ENCODE data around the gene ITGB2. TPM values are rescaled to one million over a fixed set of nuclear protein-coding genes. Genes with fewer than 3 reads are reported as not detected.

Gene ITGB2
- total RNA-seq, 1 donor from 2014 or later = 11.5 TPM

DNA sequence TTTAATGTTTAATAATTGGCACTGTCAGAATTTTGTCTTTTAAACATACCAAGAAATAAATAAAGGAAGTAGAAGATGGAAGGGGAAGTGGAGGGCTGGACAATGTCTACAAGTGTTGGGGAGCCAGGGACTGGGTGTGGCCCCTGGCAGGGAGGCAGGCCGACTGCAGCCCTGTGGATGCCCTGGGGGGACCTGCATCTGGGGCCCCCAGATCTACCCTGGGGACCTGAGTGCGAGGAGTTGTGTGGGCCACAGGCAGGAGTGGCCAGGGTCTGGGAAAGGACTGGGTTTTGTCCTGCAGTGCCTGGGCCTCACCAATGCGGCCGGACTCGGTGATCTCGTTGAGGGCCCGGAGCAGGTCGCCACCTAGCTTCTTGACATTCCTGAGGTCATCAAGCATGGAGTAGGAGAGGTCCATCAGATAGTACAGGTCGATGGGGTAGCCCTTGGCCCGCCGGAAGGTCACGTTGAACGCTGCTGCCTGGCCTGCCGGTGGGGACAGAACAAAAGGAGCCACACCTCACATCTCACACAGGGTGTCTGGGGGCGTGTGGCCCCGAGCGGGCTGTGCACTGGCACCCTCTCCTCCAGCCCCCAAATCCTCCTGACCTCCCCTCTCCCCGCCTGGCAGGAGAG lies 17.5 kb downstream of the ITGB2 start:
- intact Hi-C loops (cut with DNase I) = no loop called here
- DNase-seq (ENCODE audit: low spot score) = no peak

DNA sequence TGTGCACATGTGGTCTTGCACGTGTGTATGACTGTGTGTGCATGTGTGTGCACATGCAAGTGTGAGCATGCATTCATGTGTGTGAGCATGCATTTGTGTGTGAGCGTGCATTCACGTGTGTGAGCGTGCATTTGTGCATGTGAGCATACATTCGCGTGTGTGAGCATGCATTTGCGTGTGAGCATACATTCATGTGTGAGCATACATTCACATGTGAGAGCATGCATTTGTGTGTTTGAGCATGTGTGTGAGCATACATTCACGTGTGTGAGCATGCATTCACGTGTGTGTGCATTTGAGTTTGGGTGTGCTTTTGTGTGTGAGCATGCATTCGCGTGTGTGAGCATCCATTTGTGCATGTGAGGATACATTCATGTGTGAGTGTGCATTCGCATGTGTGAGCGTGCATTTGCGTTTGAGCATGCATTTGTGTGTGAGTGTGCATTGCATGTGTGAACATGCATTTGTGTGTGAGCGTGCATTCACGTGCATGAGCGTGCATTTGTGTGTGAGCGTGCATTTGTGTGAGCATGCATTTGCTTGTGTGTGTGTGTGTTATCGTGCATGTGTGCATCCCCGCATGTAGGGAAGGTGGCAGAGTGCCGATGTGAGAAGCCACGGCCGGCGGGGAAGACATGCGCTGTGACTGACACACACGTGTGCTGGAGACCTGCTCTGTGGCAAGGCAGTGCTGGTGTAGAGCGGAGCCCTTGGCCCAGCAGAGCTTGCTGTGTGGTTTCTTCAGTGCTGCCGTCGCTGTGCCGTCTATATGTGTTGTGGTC lies 18.2 kb downstream of the ITGB2 start:
- intact Hi-C loops (cut with DNase I) = no loop called here

DNA sequence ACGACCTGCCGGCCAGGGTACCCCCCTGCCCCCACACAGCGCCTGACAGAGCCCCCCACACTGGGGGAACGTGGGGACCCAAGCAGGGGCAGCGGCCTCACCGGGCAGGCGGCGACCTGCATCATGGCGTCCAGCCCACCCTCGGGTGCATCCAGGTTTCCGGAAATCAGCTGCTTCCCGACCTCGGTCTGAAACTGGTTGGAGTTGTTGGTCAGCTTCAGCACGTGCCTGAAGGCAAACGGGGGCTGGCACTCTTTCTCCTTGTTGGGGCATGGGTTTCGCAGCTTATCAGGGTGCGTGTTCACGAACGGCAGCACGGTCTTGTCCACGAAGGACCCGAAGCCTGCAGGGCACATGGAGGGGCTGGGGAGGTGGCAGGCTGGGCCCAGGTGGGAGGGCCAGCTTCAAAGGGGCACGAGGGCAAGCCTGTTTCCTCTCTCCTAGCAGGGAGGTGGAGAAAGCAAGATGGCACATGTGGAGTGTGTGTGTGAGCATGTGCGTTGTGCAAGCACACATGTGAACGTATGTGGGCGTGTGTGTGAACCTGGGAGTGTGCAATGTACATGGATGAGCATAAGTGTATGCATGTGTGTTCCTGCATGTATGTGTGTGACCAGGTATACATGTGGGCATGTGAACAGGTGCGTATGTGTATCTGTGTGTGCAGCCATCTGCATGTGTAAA lies 19.2 kb downstream of the ITGB2 start:
- intact Hi-C loops (cut with DNase I) = no loop called here
- peak; percentile 70 for DNase-seq (ENCODE audit: low spot score)

More for the DNA sequence above, 18.2 kb downstream of the ITGB2 start:
- no peak for DNase-seq (ENCODE audit: low spot score)

DNA sequence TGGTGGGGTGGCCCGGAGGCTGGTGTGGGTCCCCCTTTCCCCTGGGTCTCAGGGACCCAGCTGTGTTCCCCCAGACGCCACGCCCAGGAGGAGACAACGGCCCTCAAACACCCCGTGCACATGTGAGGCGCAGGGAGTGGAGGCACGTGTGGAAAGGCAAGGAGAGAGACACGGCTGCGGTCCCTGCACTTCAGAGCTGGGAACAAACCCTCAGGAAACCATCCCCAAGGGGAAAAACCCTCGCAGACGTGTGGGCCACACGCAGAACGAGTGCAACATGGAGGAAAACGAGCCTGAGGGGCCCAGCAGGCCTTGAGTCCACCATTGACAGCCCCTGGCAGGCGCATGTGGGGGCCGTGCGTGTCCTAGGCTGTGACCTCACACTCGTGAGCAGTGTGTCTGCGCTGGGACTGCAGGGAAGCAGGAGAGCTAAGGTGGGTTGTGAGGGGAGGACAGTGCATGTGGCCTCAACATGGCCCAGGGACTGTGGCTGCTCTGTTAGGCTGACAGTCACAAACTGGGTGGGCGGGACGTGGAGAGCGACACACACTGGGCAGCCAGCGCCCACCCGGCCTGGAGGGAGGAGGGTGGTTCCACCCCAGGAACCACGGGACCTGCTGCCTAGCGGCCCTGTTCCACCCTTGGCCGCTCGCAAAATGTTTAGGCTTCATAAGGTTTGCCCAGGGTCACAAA lies 20.0 kb downstream of the ITGB2 start:
- peak; percentile 61 for DNase-seq (ENCODE audit: low spot score)
- intact Hi-C loops (cut with DNase I) = no loop called here

DNA sequence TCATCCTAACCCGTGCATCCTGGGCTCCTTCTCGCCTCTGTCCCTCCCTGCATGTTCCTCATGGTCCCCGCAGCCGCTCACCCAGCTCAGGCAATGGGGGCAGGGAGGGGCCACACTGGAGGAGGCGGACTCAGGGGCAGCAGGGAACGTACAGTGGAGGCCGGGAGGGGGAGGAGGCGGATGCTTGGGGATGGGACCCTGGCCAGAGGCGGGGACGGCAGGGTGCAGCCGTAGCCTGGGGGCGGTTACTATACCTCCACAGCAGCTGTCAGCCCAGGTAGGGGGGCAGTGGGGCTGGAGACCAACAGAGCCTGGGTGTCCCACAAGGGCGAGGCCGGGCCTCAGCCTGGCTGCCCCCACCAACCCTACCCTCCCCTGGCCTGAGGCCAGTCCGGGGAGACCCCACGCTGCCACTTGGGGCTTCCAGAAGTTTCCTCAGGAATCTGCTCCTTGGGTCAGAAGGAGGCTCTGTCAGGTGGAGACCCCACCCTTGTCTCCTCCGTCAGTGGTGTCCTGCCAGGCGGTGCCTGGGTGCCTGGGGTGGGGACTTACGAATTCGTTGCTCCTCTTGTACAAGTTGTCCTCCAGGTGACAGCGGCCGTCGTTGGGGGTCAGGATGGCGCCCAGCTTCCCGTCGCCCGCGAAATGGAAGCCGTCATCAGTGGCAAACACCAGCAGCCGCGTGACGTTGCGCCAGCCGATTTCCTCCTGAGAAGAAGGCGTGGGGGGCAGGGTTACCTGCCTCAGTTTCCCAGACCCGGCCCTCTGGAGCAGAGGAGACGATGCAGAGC lies 20.7 kb downstream of the ITGB2 start:
- peak; percentile 63 for DNase-seq (ENCODE audit: low spot score)
- intact Hi-C loops (cut with DNase I) = no loop called here

DNA sequence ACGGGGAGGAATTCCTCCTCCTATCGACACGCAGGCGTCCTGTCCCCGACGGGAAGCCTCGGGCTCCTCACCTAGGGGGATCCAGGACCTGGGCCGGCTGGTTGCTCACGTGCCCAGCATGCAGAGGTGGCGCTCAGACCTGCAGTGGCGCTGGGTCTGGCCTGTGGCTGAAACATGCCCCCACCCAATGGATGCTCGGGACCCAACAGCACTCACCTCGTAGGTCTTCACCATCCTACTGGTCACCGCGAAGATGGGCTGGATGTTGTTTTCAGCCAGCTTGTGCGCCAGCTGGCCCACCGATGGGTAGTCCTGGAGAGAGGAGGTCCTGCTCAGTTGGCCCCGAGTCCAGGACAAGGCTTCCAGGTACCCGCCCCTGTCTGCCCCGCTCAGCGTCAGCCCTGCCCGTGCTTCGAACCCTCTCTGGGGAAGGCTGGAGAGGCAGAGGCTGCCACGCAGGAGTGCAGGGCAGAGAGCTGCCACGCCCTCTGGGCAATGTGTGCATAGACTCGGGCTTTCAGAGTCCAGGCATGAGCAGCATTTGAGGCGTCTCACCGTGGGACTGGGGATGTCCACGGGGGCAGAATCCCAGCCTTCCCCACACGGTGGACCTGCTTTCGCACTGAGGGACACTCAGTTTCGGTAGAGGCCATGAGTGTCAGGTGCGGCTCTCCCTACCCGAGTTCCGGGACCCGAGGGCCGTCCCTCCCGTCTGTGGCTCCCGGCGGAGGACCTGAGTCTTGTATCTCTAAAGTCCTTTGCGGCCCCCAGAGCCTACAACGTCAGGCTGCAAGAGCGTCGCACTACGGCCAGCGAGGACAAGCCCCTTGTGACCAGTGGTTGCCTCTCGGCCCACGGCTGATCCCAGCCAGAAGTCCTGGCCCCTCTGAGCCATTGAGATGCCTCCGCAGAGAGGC lies 21.6 kb downstream of the ITGB2 start:
- intact Hi-C loops (cut with DNase I) = no loop called here
- peak; percentile 72 for DNase-seq (ENCODE audit: low spot score)

DNA sequence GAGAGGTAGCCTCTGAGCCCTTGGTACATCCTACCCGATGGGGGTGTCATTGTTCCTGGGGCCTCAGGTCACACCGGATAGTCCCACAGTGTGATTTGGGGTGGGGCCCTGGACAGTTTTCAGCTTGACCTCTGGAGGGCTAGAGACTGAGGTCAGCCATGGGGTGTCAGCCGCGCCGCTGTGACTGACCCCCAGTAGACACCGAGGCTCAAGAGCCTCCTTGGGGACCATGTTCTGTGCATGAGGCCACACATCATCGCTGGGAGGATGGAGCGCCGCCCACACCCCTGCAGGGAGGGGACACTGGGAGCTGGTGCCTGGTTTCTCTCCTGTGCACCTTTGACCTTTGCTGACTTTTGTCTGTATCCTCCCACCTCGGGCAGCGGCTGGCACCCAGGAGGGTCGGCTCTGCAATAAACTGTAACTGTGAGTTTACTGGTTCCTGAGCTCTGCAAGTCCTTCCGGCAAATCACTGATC lies 22.6 kb downstream of the ITGB2 start:
- DNase-seq (ENCODE audit: low spot score) = no peak
- intact Hi-C loops (cut with DNase I) = no loop called here

DNA sequence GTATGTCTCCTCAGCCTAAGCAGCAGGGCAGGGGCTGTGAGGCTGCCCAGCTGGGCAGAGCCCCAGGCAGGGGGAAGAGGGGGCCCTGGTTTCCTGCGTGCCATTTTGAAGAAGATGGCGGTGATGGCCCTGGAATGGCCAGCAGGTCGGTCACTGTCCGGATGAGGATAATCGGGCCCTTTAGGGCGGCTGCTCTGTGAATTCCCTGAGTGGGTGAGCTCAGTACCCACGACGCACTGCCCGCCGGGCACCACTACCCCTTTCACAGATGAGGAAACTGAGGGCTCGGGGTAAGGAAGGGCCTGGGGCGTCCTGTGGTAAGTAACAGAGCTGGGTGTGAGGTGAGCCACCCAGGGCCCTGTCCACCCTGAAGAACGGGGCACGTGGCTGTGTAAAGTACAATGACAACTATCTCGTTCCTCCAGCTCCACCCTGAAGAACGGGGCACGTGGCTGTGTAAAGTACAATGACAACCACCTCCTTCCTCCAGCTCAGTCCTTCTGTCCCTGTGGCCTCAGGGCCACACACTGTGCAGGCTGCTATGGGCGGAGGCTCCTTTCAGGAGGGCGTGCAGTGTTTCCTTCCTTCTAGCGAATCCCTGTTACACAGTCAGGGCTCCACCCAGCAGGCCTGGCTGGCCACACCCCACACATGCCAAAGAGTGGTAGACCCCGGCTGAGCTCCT lies 23.2 kb downstream of the ITGB2 start:
- DNase-seq (ENCODE audit: low spot score) = no peak
- intact Hi-C loops (cut with DNase I) = no loop called here

DNA sequence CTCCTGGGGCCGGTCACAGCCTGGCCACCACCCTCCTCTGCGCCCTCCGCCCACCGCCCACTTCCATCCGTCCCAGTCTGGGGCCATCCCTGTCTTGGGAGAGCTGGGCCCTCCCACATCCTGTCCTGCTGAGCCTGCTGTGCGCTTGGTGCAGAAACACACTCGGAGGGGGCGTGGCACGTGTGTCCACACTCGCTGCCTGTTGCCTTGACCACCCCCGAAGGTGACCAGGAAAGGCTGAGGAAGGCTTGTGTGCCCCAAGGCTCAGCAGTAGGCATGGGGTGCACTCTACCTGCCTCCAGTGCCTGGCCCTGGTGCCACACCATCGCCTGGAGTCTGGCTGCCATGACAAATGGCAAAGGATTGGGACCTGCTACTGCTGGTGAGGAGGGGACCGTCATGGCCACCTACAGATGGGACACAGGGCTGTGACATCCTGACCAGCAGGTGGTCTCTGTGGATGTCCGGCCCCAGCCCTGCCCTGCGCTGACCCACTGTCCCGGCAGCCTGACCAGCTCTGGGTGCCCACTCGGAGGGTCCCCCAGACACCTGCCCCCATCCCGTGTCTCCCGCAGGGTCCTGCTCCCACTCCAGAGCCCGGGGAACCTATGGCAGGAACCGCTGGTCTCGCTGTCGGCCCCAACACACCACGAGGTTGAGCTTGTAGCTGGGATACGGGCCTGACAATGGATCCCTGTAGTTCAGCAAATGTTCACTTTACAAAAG lies 24.0 kb downstream of the ITGB2 start:
- DNase-seq (ENCODE audit: low spot score) = no peak
- intact Hi-C loops (cut with DNase I) = no loop called here

DNA sequence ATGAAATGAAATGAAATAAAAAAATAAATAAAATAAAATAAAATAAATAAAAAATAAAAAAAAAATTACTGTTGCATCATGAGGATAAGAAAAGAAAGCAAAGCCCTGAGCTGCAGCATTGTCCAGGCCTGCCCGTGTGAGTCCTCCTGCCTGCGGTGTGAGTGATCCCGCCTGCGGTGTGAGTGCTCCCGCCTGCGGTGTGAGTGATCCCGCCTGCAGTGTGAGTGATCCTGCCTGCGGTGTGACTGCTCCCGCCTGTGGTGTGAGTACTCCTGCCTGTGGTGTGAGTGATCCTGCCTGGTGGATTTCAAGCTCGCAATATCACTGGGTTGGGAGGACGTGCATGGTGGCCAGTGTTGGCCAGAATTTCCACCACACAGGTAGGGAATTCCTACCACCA lies 24.8 kb downstream of the ITGB2 start:
- intact Hi-C loops (cut with DNase I) = no loop called here
- DNase-seq (ENCODE audit: low spot score) = no peak

DNA sequence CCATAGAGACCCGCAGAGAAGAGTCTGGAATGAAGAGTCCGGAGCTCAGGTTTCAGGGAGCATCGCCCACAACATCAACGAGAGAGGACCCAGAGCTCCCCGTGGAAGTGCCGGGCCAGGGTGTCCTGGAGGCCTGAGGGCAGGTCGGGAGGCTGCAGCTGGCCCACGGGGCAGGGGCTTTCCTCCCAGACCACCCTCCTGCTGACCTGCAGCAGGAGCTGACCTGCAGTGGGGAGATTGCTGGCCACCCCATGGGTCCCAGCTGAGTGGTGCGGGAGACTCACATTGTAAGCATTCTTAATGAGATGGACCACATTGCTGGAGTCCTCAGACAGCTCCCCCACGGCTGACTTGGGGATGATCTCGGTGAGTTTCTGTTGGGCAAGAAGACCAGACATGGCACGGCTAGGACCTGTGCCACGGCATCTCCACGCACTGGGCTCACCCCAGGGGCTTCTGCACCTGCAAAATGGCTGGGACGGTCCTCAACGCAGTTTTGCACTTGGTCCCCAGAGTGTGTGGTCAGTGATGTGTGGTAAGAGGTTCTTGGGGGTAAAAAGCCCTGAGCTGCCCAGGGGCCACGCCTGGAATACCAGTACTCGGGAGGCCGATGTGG lies 25.9 kb downstream of the ITGB2 start:
- no peak for DNase-seq (ENCODE audit: low spot score)
- intact Hi-C loops (cut with DNase I) = loop anchor here (5.0 kb wide), 1 partner anchor 243 kb away; no protein-coding TSS in a partner anchor

DNA sequence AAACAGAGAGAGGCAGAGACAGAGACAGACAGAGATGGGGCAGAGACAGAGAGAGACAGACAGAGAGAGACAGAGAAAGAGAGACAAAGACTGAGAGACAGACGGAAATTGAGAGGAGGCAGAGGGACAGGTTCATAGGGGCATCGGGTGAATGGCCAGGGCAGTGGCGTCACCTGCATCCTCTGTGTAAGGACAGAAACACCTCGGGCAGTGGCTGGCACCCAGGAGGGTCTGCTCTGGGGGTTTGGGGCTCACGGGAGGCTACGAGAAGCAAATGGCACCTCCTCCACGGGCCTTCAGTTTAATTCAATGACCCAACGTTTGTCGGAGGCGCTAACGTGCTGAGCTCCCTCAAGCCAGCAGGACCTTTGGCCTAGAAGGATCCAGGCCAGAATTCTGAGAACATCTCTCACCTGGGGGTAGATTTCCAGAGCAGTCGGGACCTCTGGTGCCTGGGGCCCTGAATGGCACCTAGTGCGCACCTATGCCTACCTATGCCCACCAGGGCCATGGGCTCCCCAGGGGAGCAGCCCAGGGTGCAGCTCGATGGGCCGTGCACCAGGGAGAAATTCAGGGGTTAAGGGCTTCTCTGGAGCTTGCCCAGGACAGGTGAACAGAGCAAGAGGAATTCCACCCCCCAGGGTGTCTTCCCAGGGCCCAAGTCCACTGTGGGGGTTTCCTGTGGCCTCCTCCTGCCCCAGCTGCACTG lies 26.6 kb downstream of the ITGB2 start:
- intact Hi-C loops (cut with DNase I) = loop anchor here (2.0 to 5.0 kb wide), 2 partner anchors 39 to 243 kb away; no protein-coding TSS in a partner anchor
- DNase-seq (ENCODE audit: low spot score) = no peak

DNA sequence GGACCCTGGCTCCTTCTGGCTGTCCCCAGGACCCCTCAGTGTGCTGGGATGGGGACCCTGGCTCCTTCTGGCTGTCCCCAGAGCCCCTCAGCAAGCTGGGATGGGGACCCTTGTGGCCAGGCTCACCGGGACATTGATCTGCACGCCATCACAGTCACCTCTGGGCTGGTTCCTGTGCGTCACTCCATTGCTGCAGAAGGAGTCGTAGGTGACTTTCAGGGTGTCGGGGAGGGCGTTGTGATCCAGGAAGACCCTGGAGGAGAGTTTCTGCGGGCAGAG lies 27.5 kb downstream of the ITGB2 start:
- intact Hi-C loops (cut with DNase I) = loop anchor here (2.0 to 5.0 kb wide), 2 partner anchors 40 to 244 kb away; no protein-coding TSS in a partner anchor
- DNase-seq (ENCODE audit: low spot score) = no peak

DNA sequence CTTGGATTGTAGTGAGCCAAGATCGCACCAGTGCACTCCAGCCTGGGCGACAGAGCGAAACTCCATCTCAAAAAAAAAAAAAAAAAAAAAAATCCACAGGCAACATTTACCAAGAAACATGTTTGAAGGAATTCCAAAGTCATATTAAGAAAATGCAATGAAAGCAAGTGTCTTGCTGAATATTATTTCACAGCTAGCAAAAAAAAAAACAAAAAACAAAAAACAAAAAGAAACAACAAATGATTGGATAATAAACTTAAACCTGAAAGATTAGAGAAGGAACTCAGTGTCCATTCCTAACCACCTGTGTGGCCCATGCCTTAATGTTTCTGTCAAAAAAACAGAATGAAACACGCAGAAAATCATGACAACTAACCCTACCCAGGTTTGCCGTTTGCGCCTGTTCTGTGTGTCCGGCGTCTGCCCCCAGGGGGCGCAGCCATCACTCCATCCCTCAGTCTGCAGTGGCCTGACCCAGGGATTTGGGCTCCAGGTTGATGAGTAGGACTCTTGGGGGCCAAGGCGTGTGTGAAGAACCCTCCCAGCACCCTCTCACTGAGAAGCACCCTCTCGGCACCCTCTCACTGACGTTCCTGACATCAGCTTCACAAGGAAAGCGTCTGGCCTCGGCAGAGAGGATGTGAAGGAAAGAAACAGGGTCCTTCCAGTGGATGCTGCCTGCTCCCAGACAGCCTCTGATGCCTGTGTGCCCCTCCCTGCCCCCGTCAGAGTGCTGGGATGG lies 28.0 kb downstream of the ITGB2 start:
- intact Hi-C loops (cut with DNase I) = loop anchor here (2.0 to 5.0 kb wide), 2 partner anchors 40 to 245 kb away; no protein-coding TSS in a partner anchor
- peak; percentile 87 for DNase-seq (ENCODE audit: low spot score)

DNA sequence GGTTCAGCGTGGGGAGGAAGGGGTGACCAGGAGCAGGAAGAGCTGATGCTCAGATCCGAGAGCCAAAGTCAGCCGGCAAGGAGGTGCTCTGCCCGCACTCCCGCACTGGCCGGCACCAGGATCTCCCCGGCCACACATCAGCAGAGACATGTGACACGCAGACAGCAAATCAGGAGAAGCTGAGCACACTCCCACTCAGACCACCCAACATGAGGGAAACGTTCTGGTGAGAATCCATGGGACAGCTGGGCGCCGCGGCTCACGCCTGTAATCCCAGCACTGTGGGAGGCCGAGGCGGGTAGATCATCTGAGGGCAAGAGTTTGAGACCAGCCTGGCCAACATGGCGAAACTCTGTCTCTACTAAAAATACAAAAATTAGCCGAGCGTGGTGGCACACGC lies 28.6 kb downstream of the ITGB2 start:
- intact Hi-C loops (cut with DNase I) = loop anchor here (2.0 to 5.0 kb wide), 2 partner anchors 41 to 245 kb away; no protein-coding TSS in a partner anchor
- no peak for DNase-seq (ENCODE audit: low spot score)
